DND-41 (cell line): Measurements from ENCODE around the gene DPPA4.

ENCODE experiments used
- CTCF ChIP-seq: IDR thresholded peaks from 2 replicates; pipeline ENCODE4 v1.5.1; 2012; ENCODE audit warnings: borderline replicate concordance, low read length, moderate library complexity, mild to moderate bottlenecking; ENCODE audit not compliant: poor library complexity, severe bottlenecking; ENCODE audit errors: extremely low read depth
- EZH2 ChIP-seq: IDR thresholded peaks from 3 replicates; pipeline ENCODE4 v1.6.1; 2012; ENCODE audit warnings: borderline replicate concordance, low read depth, mild to moderate bottlenecking, moderate library complexity, low read length, inconsistent platforms; ENCODE audit not compliant: severe bottlenecking

- TF ChIP-seq CTCF (no peak), EZH2 (no peak)
Observed at GRCh38 chr3:109334572-109334971, 2.8 kb downstream of the DPPA4 start.
